Bronchial epithelial cell (primary cell): ENCODE measurements around the gene ABCA4. TPM values are rescaled to one million over a fixed set of nuclear protein-coding genes. Genes with fewer than 3 reads are reported as not detected.

Experiments
- DNase-seq: peaks from one replicate; pipeline ENCODE4 v3.0.0-alpha.2; 2010; ENCODE audit warnings: low read depth
- FAIRE-seq: peaks from 2 replicates; lab custom pipeline; 2011; peaks lifted over from hg19 to GRCh38; lab: Jason Lieb, UNC
- H3K27me3 ChIP-seq: 2 replicates; pipeline ENCODE4 v1.5.1; 2011; ENCODE audit warnings: low read length; ENCODE audit not compliant: control insufficient read depth, insufficient read depth
- H3K36me3 ChIP-seq: 2 replicates; pipeline ENCODE4 v1.5.1; 2011; ENCODE audit warnings: low read length; ENCODE audit not compliant: control insufficient read depth, insufficient read depth
- H3K4me3 ChIP-seq: 2 replicates; pipeline ENCODE4 v1.5.1; 2011; ENCODE audit warnings: mild to moderate bottlenecking, low read depth, low read length, control low read depth
- total RNA-seq: library from RNA; depleted of rRNA; stranded (reverse); fragments of >200 nt; gene quantifications from 2 replicates; pipeline ENCODE4 v1.2.1, GENCODE V29; 2014
- TF ChIP-seq, protein P1 (sequence below): IDR thresholded peaks from 2 replicates; pipeline ENCODE4 v1.5.1; 2011; ENCODE audit warnings: mild to moderate bottlenecking, moderate library complexity, low read length, control low read depth, inconsistent platforms; ENCODE audit not compliant: insufficient read depth, severe bottlenecking

ABCA4 gene
- total RNA-seq, 1 donor from 2014 or later: under 0.01 TPM

DNA sequence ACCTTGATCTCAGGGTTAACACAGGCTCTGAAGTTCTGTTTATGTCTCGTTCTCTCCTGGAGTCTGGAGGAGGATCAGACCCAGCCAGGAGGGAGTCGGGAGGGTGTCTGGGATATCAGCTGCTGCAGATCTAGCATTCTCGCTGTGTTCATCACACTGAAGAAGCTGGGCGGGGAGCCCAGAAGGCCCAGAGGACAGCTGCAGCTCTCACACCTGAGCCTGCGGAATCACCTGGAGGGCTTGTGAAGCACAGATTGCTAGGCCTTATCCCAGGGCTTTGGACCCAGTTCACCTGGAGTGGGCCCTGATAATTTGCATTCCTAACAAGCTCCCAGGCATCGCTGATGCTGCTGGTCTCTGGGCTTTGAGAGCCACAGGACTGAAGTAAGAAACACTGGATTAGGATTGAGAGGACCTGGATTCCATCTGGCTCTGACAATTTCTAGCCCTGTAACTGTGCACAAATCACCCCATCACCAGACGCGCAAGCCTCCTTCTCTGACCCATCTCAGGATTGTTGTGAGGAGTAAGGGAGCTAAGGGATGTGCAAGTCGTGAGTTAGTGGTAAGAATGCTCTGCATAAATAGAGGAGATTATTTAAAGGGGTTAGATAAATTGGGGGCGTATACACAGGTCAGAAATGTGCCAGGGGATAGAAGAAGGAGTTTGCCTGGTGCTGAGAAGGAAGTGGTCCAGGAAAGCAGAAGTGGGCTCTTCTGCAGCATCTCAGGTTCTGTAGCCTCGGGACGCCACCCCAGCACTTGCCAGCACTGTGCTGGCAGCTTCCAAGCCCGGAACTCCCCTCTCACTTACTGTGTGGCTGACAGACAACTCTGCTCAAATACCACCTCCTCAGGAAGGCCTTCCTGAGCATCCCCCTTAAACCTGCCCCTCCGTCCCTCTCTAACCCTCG, 19.1 kb downstream of the ABCA4 start:
- H3K27me3 ChIP-seq: no peaks in the 10 kb centered on the region
- H3K36me3 ChIP-seq: no peaks in the 10 kb centered on the region
- DNase-seq (no peak), FAIRE-seq (peak; percentile 84)
- TF ChIP-seq, protein P1, sequence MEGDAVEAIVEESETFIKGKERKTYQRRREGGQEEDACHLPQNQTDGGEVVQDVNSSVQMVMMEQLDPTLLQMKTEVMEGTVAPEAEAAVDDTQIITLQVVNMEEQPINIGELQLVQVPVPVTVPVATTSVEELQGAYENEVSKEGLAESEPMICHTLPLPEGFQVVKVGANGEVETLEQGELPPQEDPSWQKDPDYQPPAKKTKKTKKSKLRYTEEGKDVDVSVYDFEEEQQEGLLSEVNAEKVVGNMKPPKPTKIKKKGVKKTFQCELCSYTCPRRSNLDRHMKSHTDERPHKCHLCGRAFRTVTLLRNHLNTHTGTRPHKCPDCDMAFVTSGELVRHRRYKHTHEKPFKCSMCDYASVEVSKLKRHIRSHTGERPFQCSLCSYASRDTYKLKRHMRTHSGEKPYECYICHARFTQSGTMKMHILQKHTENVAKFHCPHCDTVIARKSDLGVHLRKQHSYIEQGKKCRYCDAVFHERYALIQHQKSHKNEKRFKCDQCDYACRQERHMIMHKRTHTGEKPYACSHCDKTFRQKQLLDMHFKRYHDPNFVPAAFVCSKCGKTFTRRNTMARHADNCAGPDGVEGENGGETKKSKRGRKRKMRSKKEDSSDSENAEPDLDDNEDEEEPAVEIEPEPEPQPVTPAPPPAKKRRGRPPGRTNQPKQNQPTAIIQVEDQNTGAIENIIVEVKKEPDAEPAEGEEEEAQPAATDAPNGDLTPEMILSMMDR: no peak
- H3K4me3 ChIP-seq: no peak overlapping the region

DNA sequence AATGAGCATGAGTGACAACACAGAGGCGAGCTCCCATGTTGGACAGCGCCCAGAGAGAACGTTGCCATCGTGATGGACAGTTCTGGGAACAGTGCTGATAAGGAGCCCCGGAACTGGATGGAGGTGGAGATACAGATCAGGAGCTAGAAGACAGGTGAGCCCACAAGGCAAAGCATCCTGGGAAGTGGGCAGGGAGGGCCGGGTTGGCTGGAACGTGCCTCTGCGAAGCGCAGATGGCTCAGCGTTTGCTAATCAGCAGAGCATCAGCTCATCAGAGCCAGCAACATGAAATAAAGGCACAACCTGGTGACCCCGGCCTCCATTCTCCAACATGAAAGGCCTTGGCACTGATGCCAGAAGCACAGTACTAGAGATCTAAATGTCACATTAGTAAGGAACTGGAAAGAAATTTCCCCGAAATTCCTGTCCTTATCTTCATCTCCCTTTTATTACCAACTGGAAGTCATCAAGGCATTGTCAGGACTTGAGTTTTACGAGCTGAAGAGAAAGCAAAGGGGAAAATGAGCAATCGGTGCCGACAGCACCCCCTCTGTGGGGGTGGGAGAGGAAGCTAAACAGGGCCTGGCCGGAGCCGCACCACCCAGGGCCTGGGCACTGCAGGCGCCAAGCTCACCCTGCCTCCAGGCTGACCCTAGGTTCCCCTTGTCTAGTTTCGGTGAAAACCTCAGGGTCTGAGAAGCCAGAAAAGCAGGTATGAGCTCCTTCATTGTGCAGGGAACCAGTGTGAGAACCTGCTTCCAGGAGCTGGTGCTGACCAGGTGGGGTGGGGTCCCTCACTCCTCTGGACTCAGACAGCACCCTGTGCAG, 19.9 kb downstream of the ABCA4 start:
- TF ChIP-seq, protein P1: no peak
- Histone ChIP-seq H3K4me3 (no peak overlapping the region), H3K27me3 (no peaks in the 10 kb centered on the region), H3K36me3 (no peaks in the 10 kb centered on the region)
- DNase-seq (no peak), FAIRE-seq (peak; percentile 64)

DNA sequence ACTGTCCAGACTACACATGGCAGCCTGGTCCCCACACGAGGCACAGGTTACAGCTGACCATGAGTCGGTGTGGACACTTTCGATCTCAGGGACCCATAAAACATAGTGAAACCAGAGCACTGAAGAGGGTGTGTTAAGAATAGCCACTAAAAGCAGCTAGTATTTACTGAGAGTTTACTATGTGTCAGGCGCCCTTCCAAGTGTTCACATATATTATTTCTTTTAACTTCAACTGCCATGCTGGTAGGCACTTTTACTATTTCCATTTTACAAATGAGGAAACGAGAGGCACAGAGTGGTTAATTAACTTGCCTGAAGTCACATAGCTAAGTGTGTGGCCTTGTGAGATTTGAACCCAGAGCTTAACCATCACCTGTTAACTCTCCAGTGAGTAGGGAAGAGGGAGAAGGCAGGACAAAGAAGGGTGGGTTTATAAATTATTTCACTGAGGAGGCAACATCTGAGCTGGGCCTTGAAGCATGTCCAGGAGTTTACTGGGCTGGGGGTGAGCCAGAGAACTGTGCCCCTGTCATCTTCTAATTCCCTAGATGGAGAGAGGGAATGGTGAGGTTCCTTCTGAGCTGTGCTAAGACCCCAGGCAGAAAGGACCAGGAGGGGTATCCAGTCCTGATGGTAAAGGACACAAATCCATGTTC, 20.7 kb downstream of the ABCA4 start:
- FAIRE-seq: no peak
- DNase-seq: no peak
- TF ChIP-seq, protein P1: no peak
- H3K4me3 ChIP-seq: no peak overlapping the region
- H3K36me3 ChIP-seq: no peaks in the 10 kb centered on the region
- H3K27me3 ChIP-seq: no peaks in the 10 kb centered on the region

DNA sequence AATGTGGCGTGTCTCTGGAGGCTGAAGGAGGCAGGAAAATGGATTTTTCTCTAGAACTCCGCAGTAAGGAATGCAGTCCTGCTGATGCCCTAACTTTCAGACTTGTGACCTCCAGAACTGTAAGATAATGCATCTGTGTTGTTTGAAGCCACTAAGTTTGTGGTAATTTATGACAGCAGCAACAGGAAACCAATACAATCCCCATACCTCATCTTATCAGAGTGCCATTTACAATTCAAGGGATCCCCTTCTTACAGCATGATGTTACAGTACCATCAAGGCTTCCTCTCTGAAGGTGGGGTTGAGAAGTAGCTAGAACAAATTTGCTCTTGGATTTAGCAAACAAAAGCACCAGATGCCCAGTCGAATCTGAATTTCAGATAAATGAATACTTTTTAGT, 21.6 kb downstream of the ABCA4 start:
- FAIRE-seq (no peak), DNase-seq (no peak)
- Histone ChIP-seq H3K27me3 (no peaks in the 10 kb centered on the region), H3K36me3 (no peaks in the 10 kb centered on the region), H3K4me3 (no peak overlapping the region)
- TF ChIP-seq, protein P1: no peak

DNA sequence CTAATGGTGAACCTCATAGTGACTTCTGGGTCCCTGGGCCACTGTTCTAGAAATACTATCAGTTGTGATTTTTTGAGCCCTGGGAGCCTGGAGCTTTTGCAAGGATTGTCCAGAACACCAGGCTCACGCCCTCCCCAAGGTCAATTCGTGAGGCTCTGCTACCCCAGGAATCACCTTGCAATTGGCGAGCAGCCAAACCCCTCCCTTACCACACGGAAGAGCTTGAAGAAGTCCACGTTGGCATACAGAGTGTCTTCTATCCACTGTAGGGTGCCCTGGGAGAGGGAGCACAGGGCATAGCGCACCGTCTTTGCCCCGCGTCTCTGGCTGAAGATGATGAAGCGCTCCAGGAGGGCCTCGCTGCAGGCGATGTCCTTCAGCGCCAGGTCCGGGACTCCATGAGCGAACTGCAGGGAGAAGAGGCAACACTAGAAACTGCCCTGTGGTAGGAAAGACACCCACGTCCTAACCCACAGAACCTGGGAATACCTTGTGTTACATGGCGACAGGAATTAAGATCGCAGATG, 22.3 kb downstream of the ABCA4 start:
- TF ChIP-seq, protein P1: no peak
- Histone ChIP-seq H3K4me3 (no peak overlapping the region), H3K36me3 (no peaks in the 10 kb centered on the region), H3K27me3 (no peaks in the 10 kb centered on the region)
- FAIRE-seq (no peak), DNase-seq (no peak)
